ENCODE data around the gene ARCN1.

Gene ARCN1

DNA sequence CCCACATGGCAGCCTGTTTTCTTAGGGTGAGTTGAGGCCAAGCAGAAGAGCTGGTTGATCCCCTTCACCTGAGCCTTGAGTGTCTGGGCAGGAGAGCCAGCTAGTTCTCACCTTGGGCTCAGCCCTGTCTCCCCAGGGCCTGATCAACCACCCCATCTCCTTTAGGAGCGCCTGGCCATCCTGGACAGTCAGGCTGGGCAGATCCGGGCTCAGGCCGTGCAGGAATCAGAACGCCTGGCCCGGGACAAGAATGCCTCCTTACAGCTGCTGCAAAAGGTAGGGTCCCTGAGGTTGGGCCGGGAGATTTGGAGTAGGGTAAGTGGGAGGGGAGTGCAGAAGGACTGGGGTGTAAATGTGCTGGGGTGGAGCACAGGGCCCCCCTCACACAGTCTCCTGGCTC is 66.5 kb downstream of the ARCN1 start:
- DNase-seq (ENCODE audit: low spot score) = no peak

GRCh38 chr11:118639899-118640298 is 67.7 kb downstream of the ARCN1 start:
- no peak for DNase-seq (ENCODE audit: low spot score)

GRCh38 chr11:118640332-118641154 is 68.3 kb downstream of the ARCN1 start:
- no peak for DNase-seq (ENCODE audit: low spot score)

- DNase-seq (ENCODE audit: low spot score) = no peak
Measured at GRCh38 chr11:118641397-118642019, 69.3 kb downstream of the ARCN1 start.

- DNase-seq (ENCODE audit: low spot score) = no peak
Measured at GRCh38 chr11:118643142-118643994, 71.2 kb downstream of the ARCN1 start.

GRCh38 chr11:118643995-118644345 is 71.8 kb downstream of the ARCN1 start:
- no peak for DNase-seq (ENCODE audit: low spot score)

DNA sequence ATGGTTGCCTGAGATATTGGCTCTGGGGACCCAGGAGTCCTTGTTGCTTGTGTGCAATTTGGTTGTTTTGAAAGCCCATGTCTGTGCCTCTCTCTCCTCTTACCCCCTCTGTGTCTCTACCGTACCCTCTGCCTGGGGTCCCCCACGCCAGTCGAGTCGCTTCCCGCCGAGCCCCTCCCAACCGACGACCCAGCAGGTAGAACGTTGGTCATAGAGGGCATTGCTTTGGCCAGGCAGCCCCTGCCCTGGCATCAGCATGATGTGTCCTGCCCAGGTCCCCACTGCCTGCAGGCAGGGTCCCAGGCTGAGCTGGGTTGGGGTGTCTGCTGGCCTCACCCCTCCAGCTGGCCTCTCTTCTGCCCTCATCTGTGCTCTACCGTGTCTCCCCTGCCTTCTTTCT is 72.3 kb downstream of the ARCN1 start:
- DNase-seq (ENCODE audit: low spot score) = no peak

DNA sequence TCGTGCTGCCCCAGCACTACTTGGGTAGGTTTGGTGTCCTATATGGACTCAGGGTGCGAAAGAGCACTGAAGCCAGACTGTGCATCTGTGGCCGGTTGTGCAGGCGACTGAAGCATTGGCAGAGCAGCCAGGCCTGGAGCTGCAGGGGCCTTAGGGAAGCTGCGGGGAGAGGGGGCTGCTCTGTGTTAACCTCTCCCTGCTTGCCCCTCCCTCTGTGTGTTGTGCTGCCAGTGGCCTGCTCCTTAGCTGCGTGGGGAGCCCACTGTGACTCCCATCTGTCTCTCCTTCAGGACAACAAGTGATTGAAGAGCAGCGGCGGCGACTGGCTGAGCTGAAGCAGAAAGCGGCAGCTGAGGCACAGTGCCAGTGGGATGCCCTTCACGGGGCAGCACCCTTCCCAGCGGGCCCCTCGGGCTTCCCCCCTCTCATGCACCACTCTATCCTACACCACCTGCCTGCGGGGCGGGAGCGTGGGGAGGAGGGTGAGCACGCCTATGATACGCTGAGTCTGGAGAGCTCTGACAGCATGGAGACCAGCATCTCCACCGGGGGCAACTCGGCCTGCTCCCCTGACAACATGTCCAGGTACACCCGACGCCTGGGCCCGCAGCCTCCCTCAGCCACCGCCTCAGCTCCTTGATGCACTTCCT is 73.0 kb downstream of the ARCN1 start:
- DNase-seq (ENCODE audit: low spot score) = no peak

GRCh38 chr11:118646393-118646792 is 74.2 kb downstream of the ARCN1 start:
- no peak for DNase-seq (ENCODE audit: low spot score)

- no peak for DNase-seq (ENCODE audit: low spot score)
Measured at GRCh38 chr11:118648291-118648690, 76.1 kb downstream of the ARCN1 start.

GRCh38 chr11:118649941-118650340 is 77.7 kb downstream of the ARCN1 start:
- no peak for DNase-seq (ENCODE audit: low spot score)

GRCh38 chr11:118650366-118650765 is 78.2 kb downstream of the ARCN1 start:
- no peak for DNase-seq (ENCODE audit: low spot score)

DNA sequence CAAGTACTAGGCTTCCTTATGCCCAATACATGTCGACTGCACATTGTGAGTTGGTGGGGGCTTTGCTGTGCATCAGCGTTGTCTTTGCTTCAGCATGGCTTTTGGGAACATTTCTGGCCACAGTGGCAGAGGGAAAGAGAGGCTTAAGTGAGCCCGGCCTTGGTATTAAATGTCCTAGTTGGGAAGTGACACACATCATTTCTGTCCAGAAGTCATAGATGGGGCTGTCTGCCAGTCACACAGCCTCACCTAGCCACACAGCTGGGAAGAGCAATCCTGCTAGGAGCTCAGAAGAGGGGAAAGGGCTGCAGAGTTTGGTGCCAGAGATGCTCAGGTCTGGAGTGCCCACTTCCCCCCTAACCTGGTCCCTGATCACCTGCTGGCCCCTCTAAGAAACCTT is 79.6 kb downstream of the ARCN1 start:
- DNase-seq (ENCODE audit: low spot score) = no peak
